OCI-LY1 (cell line): ENCODE measurements around the gene SFI1.

Experiments
- H2AFZ ChIP-seq: fragments of 200-600 bp; sonication (generic), shearing (Covaris generic); 2 replicates; pipeline ENCODE4 v1.6.0; 2014; ENCODE audit warnings: antibody characterized with exemption, mild to moderate bottlenecking, low read length
- H3F3A ChIP-seq: fragments of 200-600 bp; sonication (generic), shearing (Covaris generic); 2 replicates; pipeline ENCODE4 v1.6.0; 2014; ENCODE audit warnings: mild to moderate bottlenecking, antibody characterized with exemption, low read length, moderate library complexity; ENCODE audit not compliant: insufficient read depth
- H3K27ac ChIP-seq: fragments of 200-600 bp; sonication (generic); 2 replicates; pipeline ENCODE4 v1.5.1; 2014; ENCODE audit warnings: low read length, mixed run types, mild to moderate bottlenecking, low read depth; ENCODE audit not compliant: poor library complexity, severe bottlenecking
- H3K27me3 ChIP-seq: fragments of 200-600 bp; sonication (generic); 2 replicates; pipeline ENCODE4 v1.6.0; 2014; ENCODE audit warnings: antibody characterized with exemption, mild to moderate bottlenecking, low read length, moderate library complexity; ENCODE audit not compliant: insufficient read depth
- H3K36me3 ChIP-seq: fragments of 200-600 bp; sonication (generic); 2 replicates; pipeline ENCODE4 v1.6.1; 2014; ENCODE audit warnings: mild to moderate bottlenecking, antibody characterized with exemption, low read length, moderate library complexity, mixed read lengths; ENCODE audit not compliant: insufficient read depth
- H3K4me1 ChIP-seq: fragments of 200-600 bp; sonication (generic); 2 replicates; pipeline ENCODE4 v1.5.1; 2014; ENCODE audit warnings: mild to moderate bottlenecking, low read length, moderate library complexity; ENCODE audit not compliant: insufficient read depth, severe bottlenecking
- H3K4me2 ChIP-seq: fragments of 200-600 bp; sonication (generic), shearing (Covaris generic); 2 replicates; pipeline ENCODE4 v1.6.1; 2014; ENCODE audit warnings: low read length
- H3K4me3 ChIP-seq: fragments of 200-600 bp; sonication (generic); 2 replicates; pipeline ENCODE4 v1.5.1; 2014; ENCODE audit warnings: low read length, low read depth, mild to moderate bottlenecking, mixed read lengths; ENCODE audit not compliant: poor library complexity, severe bottlenecking
- H3K79me2 ChIP-seq: fragments of 200-600 bp; shearing (Covaris generic); 2 replicates; pipeline ENCODE4 v1.6.1; 2016; ENCODE audit warnings: mixed run types, low read length, mixed read lengths; ENCODE audit not compliant: insufficient read depth
- H3K9ac ChIP-seq: fragments of 200-600 bp; sonication (generic), shearing (Covaris generic); 2 replicates; pipeline ENCODE4 v1.6.1; 2014; ENCODE audit warnings: mild to moderate bottlenecking, low read length, mixed read lengths
- H3K9me2 ChIP-seq: fragments of 200-600 bp; sonication (generic), shearing (Covaris generic); 2 replicates; pipeline ENCODE4 v1.6.1; 2014; ENCODE audit warnings: low read depth, mild to moderate bottlenecking, low read length, mixed read lengths
- H3K9me3 ChIP-seq: fragments of 200-600 bp; shearing (Covaris generic); 2 replicates; pipeline ENCODE4 v1.6.1; 2014; ENCODE audit warnings: low read length, mixed read lengths
- H4K20me1 ChIP-seq: fragments of 200-600 bp; sonication (generic), shearing (Covaris generic); 2 replicates; pipeline ENCODE4 v1.6.0; 2016; ENCODE audit warnings: mild to moderate bottlenecking, low read length; ENCODE audit not compliant: insufficient read depth
- EZH2 ChIP-seq: fragments of 200-600 bp; sonication (generic), shearing (Covaris generic); IDR thresholded peaks from 2 replicates; pipeline ENCODE4 v1.8.0; 2017; ENCODE audit warnings: borderline replicate concordance, mixed run types, mild to moderate bottlenecking, antibody characterized with exemption, low read length, moderate library complexity, mixed read lengths
- TF ChIP-seq, protein P1 (sequence below): fragments of 200-600 bp; sonication (generic), shearing (Covaris generic); IDR thresholded peaks from 2 replicates; pipeline ENCODE4 v1.5.1; 2017; ENCODE audit warnings: mild to moderate bottlenecking, antibody characterized with exemption, low read length, moderate library complexity, mixed read lengths

SFI1 gene

DNA sequence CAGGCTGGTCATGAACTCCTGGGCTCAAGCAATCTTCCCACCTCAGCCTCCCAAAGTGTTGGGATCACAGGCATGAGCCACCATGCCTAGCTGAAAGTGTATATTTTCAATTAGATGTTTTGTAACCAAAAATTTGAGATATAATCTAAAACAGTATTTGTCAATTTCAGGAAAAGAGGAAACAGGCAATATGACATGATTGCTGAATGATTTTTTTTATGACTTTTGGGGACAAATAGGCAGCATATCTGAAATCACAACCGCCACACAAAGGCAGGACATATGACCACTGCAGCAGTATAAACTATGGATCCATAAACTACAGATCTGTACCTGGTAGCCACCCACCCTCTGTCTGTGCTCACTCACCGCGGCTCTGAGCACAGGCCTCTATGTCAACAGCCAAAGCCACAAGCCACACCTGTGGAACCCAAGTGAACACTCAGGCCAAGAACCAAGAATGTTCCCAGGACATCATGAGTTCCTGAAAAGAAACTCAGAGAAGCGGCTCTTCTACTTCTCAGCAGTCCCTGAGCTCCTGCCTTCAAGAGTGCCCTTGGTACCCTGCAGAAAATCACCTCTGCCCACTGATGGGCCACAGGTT is 143.2 kb downstream of the SFI1 start:
- no peak for TF ChIP-seq EZH2
- TF ChIP-seq, protein P1, sequence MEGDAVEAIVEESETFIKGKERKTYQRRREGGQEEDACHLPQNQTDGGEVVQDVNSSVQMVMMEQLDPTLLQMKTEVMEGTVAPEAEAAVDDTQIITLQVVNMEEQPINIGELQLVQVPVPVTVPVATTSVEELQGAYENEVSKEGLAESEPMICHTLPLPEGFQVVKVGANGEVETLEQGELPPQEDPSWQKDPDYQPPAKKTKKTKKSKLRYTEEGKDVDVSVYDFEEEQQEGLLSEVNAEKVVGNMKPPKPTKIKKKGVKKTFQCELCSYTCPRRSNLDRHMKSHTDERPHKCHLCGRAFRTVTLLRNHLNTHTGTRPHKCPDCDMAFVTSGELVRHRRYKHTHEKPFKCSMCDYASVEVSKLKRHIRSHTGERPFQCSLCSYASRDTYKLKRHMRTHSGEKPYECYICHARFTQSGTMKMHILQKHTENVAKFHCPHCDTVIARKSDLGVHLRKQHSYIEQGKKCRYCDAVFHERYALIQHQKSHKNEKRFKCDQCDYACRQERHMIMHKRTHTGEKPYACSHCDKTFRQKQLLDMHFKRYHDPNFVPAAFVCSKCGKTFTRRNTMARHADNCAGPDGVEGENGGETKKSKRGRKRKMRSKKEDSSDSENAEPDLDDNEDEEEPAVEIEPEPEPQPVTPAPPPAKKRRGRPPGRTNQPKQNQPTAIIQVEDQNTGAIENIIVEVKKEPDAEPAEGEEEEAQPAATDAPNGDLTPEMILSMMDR: no peak
- Histone ChIP-seq H3K9ac (no peak overlapping the region; the same call in 1 of the 2 replicates), H3K9me3 (no peaks in the 10 kb centered on the region), H3K79me2 (peaks cover 5% of the 10 kb centered on the region; the same call in 1 of the 2 replicates), H2AFZ (no peak overlapping the region), H3K9me2 (no peaks in the 10 kb centered on the region), H3K27me3 (no peaks in the 10 kb centered on the region), H3F3A (no peaks in the 10 kb centered on the region), H3K27ac (peak overlapping the region; percentile 94), H3K4me3 (peak overlapping the region; percentile 4), H3K4me2 (peak overlapping the region; percentile 78; the same call in 1 of the 2 replicates), H4K20me1 (no peaks in the 10 kb centered on the region), H3K36me3 (peaks cover 6% of the 10 kb centered on the region; the same call in 1 of the 2 replicates), H3K4me1 (peaks cover 51% of the 10 kb centered on the region)

DNA sequence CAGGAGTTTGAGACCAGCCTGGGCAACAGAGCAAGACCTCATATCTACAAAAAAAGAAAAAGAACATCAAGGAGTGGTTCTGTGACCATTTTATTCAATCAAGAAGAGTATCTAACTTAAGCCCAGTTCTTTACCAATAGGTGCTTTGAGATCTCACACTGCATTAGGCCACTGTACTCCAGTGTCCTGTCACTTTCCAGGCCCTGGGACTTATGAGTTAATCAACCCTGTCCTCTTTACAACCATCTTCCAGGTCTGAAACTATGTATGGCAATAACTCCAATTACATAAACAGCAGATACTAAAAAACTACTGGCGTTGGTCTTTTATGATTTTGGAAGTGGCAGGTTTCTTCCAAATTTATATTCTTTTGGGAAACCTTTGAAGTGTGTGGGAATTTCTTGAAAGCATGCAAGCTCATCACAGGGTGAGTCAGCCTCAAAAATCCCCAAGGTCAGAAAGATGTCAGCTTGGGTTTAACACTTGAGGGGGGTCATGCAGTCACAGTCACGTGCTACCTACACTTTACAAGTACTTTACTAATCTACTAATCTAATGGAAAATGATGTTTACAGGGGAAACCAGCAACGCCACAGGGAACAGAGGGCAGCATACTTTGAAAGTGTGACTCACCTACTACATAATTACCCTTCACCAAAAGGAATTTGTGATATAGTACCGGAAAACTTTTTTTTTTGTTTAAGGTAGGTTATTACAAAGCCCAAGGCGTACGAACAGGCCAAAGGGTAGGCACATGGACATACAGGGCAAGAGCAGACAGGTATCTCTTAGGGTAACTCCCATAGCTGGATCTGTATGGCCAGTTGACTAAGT is 150.1 kb downstream of the SFI1 start:
- Histone ChIP-seq H3K4me2 (no peak overlapping the region), H3K27ac (no peak overlapping the region), H2AFZ (no peak overlapping the region), H3K9me2 (no peaks in the 10 kb centered on the region), H3K4me1 (peaks cover 12% of the 10 kb centered on the region), H4K20me1 (no peaks in the 10 kb centered on the region), H3K4me3 (no peak overlapping the region), H3K79me2 (peaks cover 4% of the 10 kb centered on the region), H3F3A (no peaks in the 10 kb centered on the region), H3K27me3 (no peaks in the 10 kb centered on the region), H3K9me3 (no peaks in the 10 kb centered on the region), H3K9ac (no peak overlapping the region), H3K36me3 (peaks cover 41% of the 10 kb centered on the region; the same call in 1 of the 2 replicates)
- TF ChIP-seq, protein P1: no peak
- no peak for TF ChIP-seq EZH2

DNA sequence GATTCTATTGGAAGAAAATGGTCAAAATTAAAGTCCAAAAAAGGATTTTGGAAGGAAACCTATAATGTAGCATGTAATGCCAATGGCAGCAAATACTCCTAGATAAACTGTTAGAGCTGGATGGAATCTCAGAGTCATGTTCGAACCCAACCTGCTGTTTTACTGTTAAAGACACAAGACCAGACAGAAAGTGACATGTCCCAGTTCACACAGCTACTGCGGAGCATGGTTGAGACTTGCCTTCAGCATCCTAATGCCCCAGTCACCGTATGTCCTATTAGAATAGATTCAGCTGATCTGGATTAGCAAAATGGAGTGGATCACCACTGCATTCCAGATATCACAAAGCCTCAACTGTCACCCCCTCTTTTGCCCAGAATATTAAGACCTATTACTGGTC is 150.7 kb downstream of the SFI1 start:
- no peaks in the 10 kb centered on the region for H3K9me3 ChIP-seq
- no peak overlapping the region for H3K27ac ChIP-seq
- no peaks in the 10 kb centered on the region for H3K9me2 ChIP-seq
- H3K9ac ChIP-seq: no peak overlapping the region
- H3K36me3 ChIP-seq: peaks cover 41% of the 10 kb centered on the region; the same call in 1 of the 2 replicates
- peaks cover 13% of the 10 kb centered on the region for H3K4me1 ChIP-seq
- no peak overlapping the region for H2AFZ ChIP-seq
- H3K79me2 ChIP-seq: peaks cover 11% of the 10 kb centered on the region
- H3K27me3 ChIP-seq: no peaks in the 10 kb centered on the region
- no peak overlapping the region for H3K4me3 ChIP-seq
- no peak overlapping the region for H3K4me2 ChIP-seq
- H4K20me1 ChIP-seq: no peaks in the 10 kb centered on the region
- no peak for TF ChIP-seq EZH2
- TF ChIP-seq, protein P1: no peak
- no peaks in the 10 kb centered on the region for H3F3A ChIP-seq
